GM21717 (cell line): Measurements from ENCODE around the gene SZT2.

Experiments used
- ATAC-seq: cut with Tn5 transposase; IDR thresholded peaks from one replicate; pipeline ENCODE4 v1.9.1; 2021; ENCODE audit warnings: mild to moderate bottlenecking, moderate library complexity; ENCODE audit not compliant: unreplicated experiment

The SZT2 gene

DNA sequence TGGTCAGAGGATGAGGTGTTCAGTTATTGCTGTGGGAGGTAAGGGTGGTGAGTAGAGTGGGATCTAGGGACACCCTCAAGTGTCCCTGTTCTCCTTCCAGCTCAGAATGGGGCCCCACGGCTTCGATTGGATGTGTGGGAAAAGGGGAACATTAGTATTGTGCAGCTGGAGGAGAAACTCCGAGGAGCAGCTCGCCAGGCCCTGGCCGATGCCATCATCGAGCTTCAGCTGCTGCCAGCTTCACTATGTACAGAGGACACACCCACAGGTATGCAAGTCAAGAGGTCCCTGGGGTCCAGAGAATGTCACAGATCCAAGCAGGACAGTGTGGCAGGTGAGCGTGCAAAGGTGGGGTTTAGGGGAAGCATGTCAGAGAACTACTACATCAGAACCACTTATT lies 50.1 kb downstream of the SZT2 start:
- no peak for ATAC-seq

DNA sequence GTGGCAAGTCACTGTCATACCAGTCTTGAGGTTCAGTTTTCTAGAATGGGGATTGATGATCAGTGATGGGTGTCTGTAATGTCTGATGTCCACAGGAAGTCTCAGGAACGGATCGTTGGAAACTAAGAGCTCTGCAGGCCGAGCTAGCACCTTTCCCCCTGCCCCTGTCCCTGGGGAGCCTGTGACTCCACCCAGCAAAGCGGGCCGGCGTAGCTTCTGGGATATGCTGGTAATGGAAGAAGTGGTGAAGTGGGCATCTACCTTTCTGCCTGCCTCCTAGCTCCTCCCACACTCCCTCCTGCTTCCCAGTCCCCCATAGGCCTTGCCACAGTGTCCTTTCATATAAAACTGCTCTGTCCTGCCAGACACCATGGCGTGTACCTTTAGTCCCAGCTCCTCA lies 50.7 kb downstream of the SZT2 start:
- no peak for ATAC-seq

- no peak for ATAC-seq
These were observed 51.6 kb downstream of the SZT2 start for GRCh38 chr1:43441166-43441893.

- no peak for ATAC-seq
These were observed 52.4 kb downstream of the SZT2 start for GRCh38 chr1:43441894-43442637.

GRCh38 chr1:43442756-43443155 lies 53.1 kb downstream of the SZT2 start:
- ATAC-seq, result no peak

DNA sequence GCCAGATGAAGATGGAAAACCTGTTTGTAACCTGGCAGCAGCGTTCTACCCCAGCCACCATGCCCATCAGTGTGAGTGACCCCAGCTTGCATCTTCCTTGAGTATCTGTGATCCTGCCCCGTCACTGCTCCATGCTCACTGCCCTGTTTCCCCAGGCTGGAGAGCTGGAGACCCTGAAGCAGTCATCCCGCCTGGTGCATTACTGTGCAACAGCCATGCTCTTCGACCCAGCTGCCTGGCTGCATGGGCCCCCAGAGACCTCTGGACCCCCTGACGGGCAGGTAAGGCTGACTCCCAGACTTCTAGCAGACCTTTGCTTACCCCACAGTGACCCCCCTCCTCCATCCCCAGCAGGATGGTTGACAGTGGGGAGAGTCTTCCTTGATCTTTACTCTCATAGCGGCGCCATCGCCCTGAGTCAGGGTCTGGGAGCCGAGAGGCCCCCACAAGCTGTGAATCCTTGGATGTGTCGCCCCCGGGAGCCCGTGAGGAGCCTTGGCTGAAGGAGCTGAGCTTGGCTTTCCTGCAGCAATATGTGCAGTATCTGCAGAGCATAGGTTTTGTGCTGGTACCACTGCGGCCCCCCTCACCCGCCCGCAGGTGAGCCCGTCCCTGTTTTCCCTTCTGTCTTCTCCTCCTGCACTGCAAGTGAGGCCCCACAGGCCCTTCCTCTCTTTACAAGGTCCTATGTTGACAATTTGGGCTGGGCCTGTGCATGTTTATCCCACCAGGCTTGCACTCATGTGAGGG lies 53.7 kb downstream of the SZT2 start:
- no peak for ATAC-seq

DNA sequence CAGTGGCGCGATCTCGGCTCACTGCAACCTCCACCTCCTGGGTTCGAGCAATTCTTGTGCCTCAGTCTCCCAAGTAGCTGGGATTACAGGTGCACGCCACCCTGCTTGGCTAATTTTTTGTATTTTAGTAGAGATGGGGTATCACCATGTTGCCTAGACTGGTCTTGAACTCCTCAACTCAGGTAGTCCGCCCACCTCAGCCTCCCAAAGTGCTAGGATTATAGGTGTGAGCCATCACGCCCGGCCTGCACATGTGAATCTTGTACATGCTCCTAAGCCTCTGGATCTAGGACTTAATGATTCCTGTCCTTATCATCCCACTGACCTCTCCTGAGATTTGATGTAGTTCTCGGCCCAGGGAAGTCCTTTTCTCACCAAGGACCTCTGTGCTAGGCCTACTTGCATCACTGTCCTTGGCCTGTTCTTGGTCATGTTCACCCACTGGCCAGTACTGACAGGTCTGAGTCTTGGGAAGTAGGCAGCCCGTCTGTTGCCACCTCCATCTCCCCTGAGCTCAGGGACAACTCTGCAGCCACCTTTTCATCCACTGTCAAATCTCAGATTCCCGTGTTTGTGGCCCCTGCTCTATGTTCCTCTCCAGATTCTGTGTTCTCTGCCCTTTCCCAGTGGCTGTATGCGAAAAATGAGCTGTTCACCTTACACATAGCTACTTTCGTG lies 54.6 kb downstream of the SZT2 start:
- no peak for ATAC-seq

GRCh38 chr1:43444836-43445235 lies 55.1 kb downstream of the SZT2 start:
- ATAC-seq, result no peak

- ATAC-seq, result no peak
These were observed 56.1 kb downstream of the SZT2 start for GRCh38 chr1:43445606-43446387.

DNA sequence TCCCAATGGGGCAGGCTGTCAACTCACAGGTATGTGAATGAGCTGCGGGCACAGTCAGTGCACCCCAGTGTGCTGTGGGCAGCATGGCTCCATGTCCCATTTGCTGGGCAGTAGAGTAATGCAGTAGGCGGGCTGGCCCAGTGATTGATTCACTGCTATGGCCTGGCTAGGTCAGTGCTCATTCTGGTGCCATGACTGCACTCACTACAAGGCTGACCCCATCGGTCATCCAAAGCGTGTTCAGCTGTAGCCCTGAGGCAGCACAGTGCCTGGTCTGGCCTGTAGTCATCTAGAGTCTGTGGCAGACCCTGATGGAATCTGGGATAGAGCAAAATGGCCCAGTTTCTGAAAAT lies 56.7 kb downstream of the SZT2 start:
- no peak for ATAC-seq

GRCh38 chr1:43446881-43447835 lies 57.5 kb downstream of the SZT2 start:
- ATAC-seq, result no peak

DNA sequence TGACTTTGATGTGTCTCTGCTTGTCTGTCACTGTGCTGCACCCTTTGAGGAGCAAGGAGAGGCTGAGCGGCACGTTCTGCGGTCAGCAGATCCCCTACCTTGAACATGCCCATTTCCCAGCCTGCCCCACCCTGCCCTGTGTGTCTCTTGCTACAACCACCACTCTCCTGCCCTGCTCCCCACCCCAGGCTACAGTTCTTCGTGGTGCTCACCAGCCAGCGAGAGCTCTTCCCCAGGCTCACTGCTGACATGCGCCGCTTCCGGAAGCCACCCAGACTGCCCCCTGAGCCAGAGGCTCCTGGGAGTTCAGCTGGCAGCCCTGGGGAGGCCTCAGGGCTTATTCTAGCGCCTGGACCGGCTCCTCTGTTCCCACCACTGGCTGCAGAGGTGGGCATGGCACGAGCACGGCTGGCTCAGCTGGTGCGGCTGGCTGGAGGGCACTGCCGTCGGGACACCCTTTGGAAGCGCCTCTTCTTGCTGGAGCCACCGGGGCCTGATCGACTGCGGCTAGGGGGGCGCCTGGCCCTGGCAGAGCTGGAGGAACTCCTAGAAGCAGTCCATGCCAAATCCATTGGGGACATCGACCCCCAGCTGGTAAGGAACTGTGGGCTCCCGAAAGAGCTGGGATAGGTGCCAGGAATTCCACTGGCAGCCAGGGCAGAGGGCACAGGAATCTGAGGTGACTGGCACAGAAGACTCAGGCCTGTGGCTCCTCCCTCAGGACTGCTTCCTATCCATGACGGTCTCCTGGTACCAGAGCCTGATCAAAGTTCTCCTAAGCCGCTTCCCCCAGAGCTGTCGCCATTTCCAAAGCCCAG lies 58.4 kb downstream of the SZT2 start:
- ATAC-seq, result no peak

- ATAC-seq, result no peak
These were observed 59.4 kb downstream of the SZT2 start for GRCh38 chr1:43448955-43449707.

DNA sequence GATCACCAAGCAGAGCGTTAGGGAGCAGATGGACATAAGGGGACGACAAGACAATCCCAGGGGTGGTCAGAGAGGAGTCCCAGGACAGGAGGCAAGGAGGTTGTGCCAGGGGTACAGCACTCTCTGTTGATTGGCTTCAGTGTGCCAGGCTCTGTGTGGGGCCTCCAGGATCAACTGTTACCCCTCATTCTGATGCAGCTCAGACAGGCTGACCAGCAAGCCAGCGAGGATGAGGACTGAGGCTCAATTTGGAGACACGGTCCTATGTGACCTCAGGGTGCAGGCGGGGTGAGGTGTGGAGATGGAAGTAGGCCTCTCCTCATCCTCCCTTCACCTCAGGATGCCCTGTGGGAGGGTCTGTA lies 60.0 kb downstream of the SZT2 start:
- no peak for ATAC-seq

- no peak for ATAC-seq
These were observed 60.7 kb downstream of the SZT2 start for GRCh38 chr1:43450251-43450941.

- no peak for ATAC-seq
These were observed 61.5 kb downstream of the SZT2 start for GRCh38 chr1:43451157-43451591.
